ENCODE results near the gene TMEM243.
A peak's percentile ranks its signal among the peaks of the same experiment; 100 is the strongest.

Gene TMEM243

DNA sequence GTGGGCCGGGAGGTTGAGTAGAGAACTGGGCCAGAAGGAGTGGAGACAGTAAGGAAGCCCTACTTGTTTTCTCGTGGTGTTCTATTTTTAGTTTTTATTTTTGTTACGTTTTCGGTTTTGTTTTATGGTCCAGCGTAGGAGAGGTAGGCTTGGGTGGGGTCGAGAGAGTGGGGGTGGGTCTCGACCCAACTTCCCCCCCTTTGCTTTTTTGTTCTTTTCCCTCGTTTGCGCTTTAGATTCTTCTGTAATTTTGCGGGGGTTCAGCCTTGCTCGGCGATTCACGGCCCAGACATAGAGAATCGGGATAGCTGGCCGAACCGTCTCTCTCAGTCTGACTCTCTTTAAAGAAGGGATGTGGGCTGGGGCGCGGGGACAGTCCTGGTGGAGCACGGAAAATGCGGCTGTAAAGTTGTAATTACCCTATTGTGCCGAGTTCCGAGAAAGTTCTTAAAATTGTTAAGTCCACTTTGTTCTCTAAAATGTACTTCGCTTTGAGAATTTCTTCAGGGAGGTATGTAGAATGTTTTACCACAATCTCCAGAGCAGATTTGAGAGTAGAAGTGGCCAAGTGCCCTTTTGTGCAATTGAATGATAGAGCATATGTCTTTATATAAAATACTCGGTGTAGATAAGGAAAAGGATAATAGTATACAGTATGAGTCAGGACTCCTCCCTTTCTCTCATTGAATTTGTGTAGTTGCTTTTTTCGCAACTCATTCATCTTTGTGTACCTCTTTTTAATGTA is 66.5 kb downstream of the TMEM243 start:
- Histone ChIP-seq H3K4me3 (ENCODE audit: low read depth, low read length) (peak overlapping the region; percentile 83), H3K27me3 (replicated peaks) (no peaks in the 10 kb centered on the region), H3K36me3 (replicated peaks) (no peaks in the 10 kb centered on the region), H3K27ac (peak overlapping the region; percentile 88)
- in situ Hi-C loops (cut with HindIII; ENCODE audit: low pct_ligation_motif_present, low sequenced_read_pairs) = no loop called here
- no peak for DNase-seq
- TF ChIP-seq, protein P1, sequence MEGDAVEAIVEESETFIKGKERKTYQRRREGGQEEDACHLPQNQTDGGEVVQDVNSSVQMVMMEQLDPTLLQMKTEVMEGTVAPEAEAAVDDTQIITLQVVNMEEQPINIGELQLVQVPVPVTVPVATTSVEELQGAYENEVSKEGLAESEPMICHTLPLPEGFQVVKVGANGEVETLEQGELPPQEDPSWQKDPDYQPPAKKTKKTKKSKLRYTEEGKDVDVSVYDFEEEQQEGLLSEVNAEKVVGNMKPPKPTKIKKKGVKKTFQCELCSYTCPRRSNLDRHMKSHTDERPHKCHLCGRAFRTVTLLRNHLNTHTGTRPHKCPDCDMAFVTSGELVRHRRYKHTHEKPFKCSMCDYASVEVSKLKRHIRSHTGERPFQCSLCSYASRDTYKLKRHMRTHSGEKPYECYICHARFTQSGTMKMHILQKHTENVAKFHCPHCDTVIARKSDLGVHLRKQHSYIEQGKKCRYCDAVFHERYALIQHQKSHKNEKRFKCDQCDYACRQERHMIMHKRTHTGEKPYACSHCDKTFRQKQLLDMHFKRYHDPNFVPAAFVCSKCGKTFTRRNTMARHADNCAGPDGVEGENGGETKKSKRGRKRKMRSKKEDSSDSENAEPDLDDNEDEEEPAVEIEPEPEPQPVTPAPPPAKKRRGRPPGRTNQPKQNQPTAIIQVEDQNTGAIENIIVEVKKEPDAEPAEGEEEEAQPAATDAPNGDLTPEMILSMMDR (IDR thresholded peaks at IDR 0.05; ENCODE audit: low read depth, low read length, missing control alignments) = no peak

DNA sequence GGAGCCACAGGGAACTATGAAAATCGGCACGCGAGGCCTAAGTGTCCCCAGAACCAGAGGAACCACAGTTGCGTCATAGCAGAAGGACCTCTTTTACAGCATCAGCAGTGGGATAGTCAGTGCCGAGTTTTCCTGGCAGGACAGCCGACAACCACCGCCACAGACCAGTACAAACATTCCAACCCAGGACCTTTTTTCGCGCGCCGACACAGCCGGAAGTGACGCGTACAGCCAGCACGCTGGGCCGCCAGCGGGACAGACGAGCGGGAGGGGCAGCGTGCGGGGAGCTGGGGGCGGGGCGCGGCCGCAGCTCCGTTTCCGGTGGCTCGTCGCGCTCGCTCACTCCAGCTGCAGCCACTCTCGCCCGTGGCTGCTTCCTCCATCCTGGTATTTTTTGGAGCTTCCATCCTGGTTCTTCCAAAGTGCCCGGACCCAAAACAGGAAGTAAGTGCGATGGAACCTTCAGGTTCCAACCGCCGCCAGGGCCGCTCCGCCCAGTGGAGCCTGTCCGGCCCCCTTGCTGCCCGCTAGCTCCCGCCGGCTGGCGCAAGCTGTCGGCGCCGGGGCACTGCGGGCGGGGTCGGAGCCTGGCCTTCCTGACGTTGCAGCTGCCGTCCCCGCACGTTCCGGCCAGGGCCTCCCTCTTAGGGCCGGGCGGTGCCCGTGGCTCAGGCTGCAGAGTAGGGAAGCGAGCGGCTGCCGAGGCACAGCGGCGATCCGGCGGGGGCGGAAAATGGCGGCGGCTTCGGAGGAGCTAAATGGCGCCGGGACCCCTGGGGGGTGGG is 67.2 kb downstream of the TMEM243 start, which contains the start of gene DMTF1:
Gene DMTF1, plus strand, starts transcription at position 342 of the 785 bp plus-strand sequence. CDS start 12,489 bp downstream, outside the sequence.
- peak within 1 kb of the TSS; percentile 83 for H3K4me3 ChIP-seq (ENCODE audit: low read depth, low read length)
- H3K36me3 ChIP-seq (replicated peaks) = no peaks in the 10 kb centered on the region
- in situ Hi-C loops (cut with HindIII; ENCODE audit: low pct_ligation_motif_present, low sequenced_read_pairs) = no loop called here
- no peaks in the 10 kb centered on the region for H3K27me3 ChIP-seq (replicated peaks)
- H3K27ac ChIP-seq = peak within 1 kb of the TSS; percentile 88
- DNase-seq = peak; percentile 91
- TF ChIP-seq, protein P1 (IDR thresholded peaks at IDR 0.05; ENCODE audit: low read depth, low read length, missing control alignments) = no peak

DNA sequence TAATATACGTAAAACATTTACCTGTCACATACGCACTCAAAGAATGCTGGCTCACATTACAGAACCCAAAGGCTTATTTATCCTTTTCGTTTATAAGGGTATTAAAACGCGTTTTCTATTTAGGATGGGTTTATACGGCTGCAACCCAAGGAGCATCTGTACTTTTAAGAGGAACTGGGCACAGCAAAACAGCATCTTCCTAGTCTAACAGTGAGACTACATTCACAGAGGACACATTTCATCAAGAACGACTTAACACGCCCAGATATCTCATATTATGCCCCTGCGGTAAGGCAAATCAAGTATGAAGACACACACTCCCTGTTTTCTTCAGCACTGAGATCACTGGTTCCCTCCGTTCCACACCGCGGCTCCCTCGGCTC is 67.8 kb downstream of the TMEM243 start:
- in situ Hi-C loops (cut with HindIII; ENCODE audit: low pct_ligation_motif_present, low sequenced_read_pairs) = no loop called here
- DNase-seq = no peak
- peak overlapping the region; percentile 83 for H3K4me3 ChIP-seq (ENCODE audit: low read depth, low read length)
- no peaks in the 10 kb centered on the region for H3K27me3 ChIP-seq (replicated peaks)
- TF ChIP-seq, protein P1 (IDR thresholded peaks at IDR 0.05; ENCODE audit: low read depth, low read length, missing control alignments) = no peak
- no peaks in the 10 kb centered on the region for H3K36me3 ChIP-seq (replicated peaks)
- H3K27ac ChIP-seq = peak overlapping the region; percentile 88

DNA sequence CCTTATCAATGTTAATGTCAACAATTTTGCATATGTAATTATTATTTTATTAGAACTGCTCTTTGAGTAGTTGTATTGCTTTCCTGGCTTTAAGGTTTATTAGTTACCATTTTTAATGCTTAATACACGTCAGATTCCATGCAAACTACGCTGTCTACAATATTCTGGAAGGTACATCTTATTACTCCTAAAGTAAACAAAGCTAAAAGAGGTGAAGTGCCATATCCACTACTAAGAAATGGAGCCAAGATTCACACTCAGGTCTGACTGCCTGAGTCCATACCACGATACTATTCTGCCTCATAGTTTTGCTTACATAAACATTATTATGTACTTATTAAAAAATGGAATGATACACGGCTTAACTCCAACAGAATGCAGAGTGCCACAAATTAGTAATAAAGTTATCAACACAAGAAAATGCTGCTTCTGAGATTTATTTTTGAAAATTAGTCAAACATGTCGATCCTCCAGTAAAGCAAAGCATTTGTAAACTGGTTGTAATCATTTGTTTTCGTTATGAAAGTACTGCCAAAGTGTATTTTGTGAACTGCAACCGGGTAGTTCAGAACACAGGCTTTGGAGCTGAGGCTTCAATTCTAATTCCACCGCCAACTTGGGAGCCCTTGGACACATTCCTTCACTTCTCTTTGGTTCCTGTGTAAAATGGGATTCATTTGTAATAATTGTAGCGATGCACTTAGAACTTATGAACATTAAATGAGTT is 68.4 kb downstream of the TMEM243 start:
- H3K36me3 ChIP-seq (replicated peaks) = no peaks in the 10 kb centered on the region
- TF ChIP-seq, protein P1 (IDR thresholded peaks at IDR 0.05; ENCODE audit: low read depth, low read length, missing control alignments) = no peak
- in situ Hi-C loops (cut with HindIII; ENCODE audit: low pct_ligation_motif_present, low sequenced_read_pairs) = no loop called here
- H3K27ac ChIP-seq = peak overlapping the region; percentile 88
- H3K27me3 ChIP-seq (replicated peaks) = no peaks in the 10 kb centered on the region
- H3K4me3 ChIP-seq (ENCODE audit: low read depth, low read length) = peak overlapping the region; percentile 83
- no peak for DNase-seq

DNA sequence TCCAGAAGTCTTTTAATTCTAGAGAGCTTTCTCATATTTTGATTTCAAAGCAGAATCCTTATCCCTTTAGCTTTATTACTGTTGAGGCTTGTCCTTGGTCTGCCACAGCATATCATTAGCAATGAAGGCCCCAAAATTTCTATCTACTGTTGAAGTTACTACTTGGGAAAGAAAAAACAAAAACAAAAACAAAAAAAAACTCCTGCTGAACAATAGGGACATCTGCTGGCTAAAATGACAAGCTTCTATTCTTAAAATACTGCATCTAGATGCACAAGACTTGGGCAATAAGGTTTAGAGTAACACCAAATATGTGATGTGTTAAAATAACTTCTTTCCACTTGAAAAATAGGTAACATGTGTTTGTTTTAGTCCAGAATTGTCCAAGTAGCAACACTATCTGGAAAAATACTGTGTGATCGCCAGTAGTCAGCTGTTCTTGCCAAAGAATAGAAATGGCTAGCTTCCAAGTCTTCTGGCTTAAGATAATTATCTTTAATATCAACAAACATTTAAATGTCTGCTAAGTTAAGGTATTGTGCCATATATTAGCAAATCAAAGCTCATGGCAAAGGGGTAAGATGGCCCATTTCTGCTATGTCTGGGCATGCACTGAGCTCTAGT is 71.1 kb downstream of the TMEM243 start:
- H3K27me3 ChIP-seq (replicated peaks) = no peaks in the 10 kb centered on the region
- in situ Hi-C loops (cut with HindIII; ENCODE audit: low pct_ligation_motif_present, low sequenced_read_pairs) = no loop called here
- H3K27ac ChIP-seq = no peak overlapping the region
- H3K4me3 ChIP-seq (ENCODE audit: low read depth, low read length) = no peak overlapping the region
- no peaks in the 10 kb centered on the region for H3K36me3 ChIP-seq (replicated peaks)
- TF ChIP-seq, protein P1 (IDR thresholded peaks at IDR 0.05; ENCODE audit: low read depth, low read length, missing control alignments) = peak; percentile 39
- no peak for DNase-seq

Measured in brain microvascular endothelial cell (primary cell).